HG02870 (cell line): ENCODE results near the gene GLI3.

Experiments used
- ATAC-seq: cut with Tn5 transposase; IDR thresholded peaks from one replicate; pipeline ENCODE4 v1.9.1; 2021; ENCODE audit warnings: mild to moderate bottlenecking, moderate library complexity; ENCODE audit not compliant: unreplicated experiment

The GLI3 gene

GRCh38 chr7:42236266-42236975, 588 bp downstream of the GLI3 start:
- ATAC-seq, result no peak

GRCh38 chr7:42235741-42236161, 1.3 kb downstream of the GLI3 start:
- ATAC-seq, result no peak

DNA sequence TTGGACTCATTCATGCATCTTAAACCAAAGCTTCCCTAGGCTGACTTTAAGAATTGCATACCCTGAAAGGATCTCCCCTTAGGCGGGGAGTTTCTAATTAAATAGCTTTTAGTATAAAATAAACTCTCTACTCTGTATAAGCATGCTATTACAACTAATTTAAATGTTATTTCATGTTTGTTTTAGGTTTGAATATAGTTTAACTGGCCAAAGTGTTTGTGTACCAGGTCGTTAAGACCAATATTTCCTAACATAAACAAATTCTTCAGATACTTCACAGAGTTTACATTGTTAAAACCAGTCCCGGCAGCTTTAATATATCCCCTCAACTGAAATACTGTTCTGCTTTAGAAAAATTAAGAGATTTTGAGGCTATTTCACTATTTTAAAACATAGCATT, 2.3 kb downstream of the GLI3 start:
- no peak for ATAC-seq

DNA sequence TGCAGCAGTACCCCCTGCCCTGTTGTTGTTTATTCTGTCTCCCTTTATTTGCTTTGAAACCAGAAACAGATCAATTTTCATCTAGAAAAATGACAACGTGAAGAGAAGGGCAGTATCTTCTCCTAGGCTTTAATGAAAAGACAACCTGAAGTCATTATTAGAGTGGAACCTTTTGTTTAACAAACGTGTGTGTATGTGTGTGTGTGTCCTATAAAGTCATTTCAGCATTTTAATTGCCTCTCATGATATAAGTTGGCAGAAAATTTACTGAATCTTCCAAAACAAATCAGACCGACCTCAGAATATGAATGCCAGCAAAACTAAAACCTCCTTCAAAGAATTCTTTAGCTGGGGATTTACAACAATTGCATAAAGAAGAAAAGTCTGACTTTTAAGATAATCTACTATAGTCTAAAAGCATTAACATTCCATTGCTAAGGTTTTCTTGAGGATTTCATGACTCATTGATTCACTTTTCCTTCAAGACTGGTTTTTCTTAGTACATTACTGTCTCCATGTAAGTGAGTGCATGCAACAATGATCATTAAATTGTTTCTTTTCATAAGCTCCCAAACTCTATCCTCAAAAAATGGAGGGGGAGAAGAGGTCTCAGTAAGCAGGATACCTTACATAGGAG, 3.2 kb downstream of the GLI3 start:
- no peak for ATAC-seq

DNA sequence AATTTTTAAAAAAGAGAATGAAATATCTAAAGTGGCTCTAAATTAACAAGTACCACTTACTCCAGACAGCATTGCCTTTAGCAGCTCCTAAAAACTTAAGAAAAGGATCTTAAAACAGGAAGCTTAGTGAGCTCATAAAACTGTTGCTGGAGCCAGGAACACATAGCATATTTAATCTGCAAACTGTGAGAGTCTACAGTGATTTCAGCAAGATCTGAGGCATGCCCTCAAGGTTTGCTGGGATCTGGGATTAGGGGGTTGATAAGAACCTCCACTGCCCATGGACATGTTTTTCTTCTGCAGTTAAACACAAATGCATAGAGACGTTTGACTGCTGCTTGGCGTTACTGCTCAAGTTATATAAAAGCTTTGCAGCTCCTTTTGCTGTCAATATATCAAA, 3.8 kb downstream of the GLI3 start:
- no peak for ATAC-seq

DNA sequence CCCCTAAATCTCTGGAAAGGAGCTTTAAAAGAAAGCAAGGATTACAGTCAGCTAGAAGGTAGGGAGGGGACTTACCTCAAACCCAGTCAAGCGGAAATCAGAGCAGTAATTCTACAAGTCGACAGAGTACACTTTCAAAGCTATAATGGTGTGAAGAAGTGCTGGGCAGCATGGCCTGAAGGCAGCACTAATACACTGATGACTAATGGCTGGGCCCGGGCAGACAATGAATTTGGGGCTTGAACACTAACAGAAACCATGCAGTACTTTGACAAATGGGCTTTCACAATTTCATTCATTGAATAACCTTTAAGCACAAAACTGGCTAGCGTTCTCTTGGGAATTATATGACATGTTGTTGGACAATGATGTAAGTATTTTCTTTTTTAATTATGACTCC, 4.7 kb downstream of the GLI3 start:
- ATAC-seq, result no peak

DNA sequence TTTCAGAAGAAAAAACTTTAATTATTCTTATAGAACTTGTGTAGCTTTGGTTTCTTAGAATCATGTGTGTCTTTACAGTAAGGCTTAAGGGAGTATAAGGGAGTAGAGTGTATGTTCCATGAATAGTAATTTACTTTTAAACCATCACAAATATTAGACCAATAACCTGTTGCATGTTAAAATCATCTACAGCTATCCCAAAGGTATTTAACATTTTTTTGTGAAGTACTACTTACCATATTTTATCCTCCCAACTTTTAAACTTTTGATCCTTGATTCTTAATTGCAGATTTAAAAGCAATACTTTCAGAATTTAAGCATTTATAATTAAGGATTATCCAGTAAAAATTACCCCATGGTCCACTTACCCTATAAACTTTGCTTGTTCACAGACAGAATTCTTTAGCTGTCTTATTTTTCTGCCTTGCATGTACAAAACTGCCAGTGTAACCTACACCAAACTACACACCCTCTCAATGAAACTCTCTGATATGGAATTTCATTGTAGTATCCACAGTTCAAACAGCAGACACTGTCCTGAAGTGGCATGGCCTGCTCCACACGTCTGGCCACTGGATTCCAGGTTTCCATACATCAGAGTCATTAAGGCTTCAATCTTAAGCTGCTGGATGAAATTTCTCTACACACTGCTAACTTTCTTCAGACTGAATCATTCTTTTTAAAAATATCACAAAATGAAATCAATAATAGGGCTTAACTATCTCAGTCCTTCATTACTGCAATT, 5.8 kb downstream of the GLI3 start:
- no peak for ATAC-seq

GRCh38 chr7:42227936-42228591, 8.9 kb downstream of the GLI3 start:
- no peak for ATAC-seq

DNA sequence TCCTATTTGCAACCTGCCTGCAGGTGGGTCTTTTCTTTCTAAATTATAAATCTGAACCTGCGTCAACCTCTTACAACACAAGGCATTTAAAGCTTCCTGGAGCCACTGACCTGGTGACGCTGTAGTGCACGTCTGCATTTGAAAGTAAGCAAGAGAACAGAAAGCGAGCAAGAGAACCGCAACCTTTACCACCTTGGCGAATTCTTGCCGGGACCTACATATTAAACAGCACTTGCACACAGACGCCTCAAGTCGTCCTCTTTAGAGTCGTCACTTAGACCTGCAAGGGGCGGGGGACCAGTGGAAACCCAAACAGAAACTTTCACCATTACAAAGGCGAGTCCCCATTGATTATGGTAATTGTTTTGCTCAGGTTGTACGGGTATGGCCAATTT, 9.5 kb downstream of the GLI3 start:
- ATAC-seq, result no peak

DNA sequence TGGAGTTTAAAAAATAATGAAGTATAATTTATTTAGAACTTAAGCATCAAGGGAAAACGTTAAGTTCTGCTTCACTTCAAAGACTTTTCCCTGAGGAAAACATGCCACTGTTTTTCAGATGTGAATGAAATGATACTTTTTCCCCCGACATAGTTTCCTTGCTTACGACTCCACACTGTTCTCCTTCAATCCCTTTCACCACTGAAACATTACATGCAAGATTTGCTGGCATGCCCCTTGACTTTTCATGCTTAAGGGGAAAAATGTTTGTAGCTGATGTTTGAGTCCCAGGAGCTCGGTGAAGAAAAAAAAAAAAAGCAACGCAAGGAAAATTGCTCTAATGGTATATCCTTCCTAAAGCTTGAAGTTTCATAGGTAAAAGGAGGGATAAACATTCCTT, 10.0 kb downstream of the GLI3 start:
- ATAC-seq, result no peak

DNA sequence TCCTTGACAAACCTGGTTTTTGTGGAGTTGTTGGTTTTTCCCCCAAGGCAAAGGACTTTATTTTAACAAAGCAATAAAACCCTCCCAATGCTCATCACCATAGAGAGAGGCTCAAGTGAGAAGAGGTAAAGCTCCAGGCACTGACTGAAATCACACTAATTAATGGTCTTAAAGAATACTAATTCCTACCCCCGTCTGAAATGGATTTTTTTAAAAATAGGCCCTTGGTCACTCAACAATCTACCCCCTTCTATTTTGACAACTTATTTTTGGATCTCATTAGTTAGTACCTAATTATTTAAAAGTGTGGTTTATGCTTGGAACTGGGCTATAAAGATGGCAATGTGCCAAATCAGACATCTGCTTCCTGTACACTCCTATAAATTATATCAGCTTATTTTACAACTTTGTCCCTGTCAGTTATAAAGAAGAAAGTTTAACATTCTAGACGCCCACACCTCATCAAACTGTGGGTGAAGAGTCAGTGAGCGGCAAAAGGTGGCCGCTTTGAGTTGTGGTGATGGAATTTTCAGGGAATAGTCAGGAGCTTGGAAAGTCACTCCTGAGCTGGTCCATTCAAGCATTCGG, 10.6 kb downstream of the GLI3 start:
- no peak for ATAC-seq

- ATAC-seq, result no peak
Observed at GRCh38 chr7:42224391-42225003, 12.5 kb downstream of the GLI3 start.

DNA sequence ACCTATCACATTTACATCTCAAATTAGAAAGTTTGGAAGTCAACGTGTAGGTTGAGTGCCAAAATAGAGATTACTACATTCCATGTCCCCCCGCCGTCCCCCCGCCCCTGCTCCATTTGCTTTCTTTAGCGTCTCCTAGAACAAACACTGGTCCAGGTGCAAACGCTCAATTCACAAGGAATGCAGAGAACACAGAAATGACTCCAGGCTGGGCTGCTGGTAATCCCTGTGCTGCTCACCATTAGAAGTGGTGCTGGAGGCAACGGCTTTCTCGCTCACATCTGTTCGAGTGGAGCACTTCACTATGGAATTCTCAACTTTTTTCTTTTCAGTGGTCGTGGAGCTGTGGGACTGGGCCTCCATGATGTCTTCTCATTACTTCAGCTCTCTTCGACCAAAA, 14.1 kb downstream of the GLI3 start:
- ATAC-seq, result no peak

DNA sequence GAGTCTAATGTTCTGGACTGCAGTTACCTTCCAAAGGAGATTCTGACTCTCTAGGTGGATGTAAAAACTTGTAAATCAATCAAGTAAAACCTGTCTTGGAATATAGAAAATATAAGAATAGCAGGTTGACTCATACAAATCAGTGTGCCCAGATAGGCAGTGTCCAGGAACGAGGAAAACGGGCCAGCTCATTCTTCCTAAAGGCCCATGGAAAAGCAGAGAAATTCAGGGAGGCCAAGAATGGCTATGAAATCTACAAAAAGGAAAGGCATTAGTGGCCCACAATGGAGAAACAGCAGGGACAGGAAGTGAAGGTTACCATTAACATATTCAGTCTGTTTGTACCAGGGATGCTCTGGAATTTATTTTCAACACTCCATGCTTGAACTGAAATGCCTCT, 14.9 kb downstream of the GLI3 start:
- no peak for ATAC-seq

DNA sequence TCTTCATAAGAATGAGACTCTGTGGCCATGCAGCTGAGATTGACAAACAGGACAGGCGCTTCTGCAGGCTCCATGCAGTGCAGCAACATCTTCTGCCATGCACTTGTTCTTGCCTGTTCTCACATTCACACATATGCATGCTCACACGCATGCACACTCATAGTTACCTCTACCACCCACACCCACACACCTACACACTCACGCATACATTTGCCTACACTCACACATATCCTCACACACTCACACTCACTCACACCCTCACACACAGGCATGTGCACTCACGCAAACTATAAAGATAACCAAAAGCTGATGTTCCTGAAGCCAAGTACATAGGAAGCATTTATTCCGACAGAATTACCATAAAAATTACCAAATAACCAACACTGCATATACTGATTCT, 15.7 kb downstream of the GLI3 start:
- ATAC-seq, result no peak

DNA sequence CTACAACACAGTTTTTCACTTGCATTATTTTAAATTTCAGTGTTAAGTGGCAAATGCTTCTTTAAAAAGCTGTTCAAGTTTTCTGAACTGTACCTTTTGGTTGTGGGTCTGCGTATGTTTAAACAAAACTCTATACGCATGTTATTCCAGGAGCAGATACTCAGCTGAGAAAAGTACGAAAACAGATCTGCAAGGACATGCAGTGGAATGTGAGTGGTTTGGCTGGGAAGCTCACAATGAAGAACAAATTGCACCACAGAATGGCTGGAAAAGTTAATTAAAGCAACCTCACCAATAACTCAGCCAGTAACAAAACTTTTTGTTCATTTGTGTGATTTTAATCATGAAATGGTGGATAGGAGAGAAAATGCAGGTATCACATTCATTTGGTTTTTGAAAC, 17.6 kb downstream of the GLI3 start:
- ATAC-seq, result no peak

GRCh38 chr7:42218248-42218647, 18.8 kb downstream of the GLI3 start:
- no peak for ATAC-seq

GRCh38 chr7:42217548-42217947, 19.5 kb downstream of the GLI3 start:
- no peak for ATAC-seq

DNA sequence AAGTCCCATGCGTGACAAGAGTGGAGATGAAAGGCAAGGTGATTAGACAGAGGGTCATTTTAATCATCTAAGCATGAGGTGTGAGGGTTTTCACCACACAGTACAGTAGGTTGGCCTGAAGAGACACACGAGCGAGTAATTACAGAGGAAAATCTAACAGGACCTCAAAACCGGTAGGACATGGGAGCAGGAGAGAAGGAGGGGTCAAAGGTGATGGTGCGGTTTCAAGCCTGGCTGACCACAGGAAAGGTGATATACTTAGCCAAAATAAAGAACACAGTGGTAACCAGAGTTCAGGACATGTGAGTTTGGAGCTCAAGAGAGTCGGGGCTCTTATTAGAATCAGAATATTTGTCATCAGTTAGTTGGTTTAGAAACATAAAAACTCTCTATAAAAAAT, 20.0 kb downstream of the GLI3 start:
- no peak for ATAC-seq

- no peak for ATAC-seq
Observed at GRCh38 chr7:42214060-42214679, 22.8 kb downstream of the GLI3 start.
